KMS-11 (cell line): ENCODE results near the gene TMEM80.
"Not testable (repeated sequence)": the region's sequence is repeated elsewhere in the genome, so short reads cannot be mapped to it uniquely, and the experiment has no call there.

Experiments
- H2AFZ ChIP-seq: fragments of 200-600 bp; sonication (generic); 2 replicates; pipeline ENCODE4 v1.6.1; 2016; ENCODE audit warnings: antibody characterized with exemption, mixed run types, low read depth
- H3K27ac ChIP-seq: fragments of 200-600 bp; sonication (generic); 2 replicates; pipeline ENCODE4 v1.6.1; 2016; ENCODE audit warnings: mild to moderate bottlenecking, mixed run types
- H3K27me3 ChIP-seq: fragments of 200-600 bp; sonication (generic); 2 replicates; pipeline ENCODE4 v1.6.1; 2017; ENCODE audit warnings: mild to moderate bottlenecking, low read depth, mixed run types, moderate library complexity; ENCODE audit not compliant: insufficient read depth
- H3K36me3 ChIP-seq: fragments of 200-600 bp; sonication (generic); 2 replicates; pipeline ENCODE4 v1.6.1; 2017; ENCODE audit warnings: mild to moderate bottlenecking, mixed run types; ENCODE audit not compliant: insufficient read depth
- H3K4me1 ChIP-seq: fragments of 200-600 bp; sonication (generic); 2 replicates; pipeline ENCODE4 v1.6.1; 2016; ENCODE audit warnings: mild to moderate bottlenecking, low read depth, mixed run types; ENCODE audit not compliant: poor library complexity, severe bottlenecking
- H3K4me2 ChIP-seq: fragments of 200-600 bp; sonication (generic); 2 replicates; pipeline ENCODE4 v1.7.0; 2016; ENCODE audit warnings: mild to moderate bottlenecking, mixed run types
- H3K4me3 ChIP-seq: fragments of 200-600 bp; sonication (generic); IDR thresholded peaks from 2 replicates; pipeline ENCODE4 v1.6.1; 2017; ENCODE audit warnings: low read depth, low read length, mixed read lengths; ENCODE audit not compliant: insufficient read depth
- H3K79me2 ChIP-seq: fragments of 200-600 bp; sonication (generic); 2 replicates; pipeline ENCODE4 v1.6.1; 2016; ENCODE audit warnings: low read depth, mixed run types; ENCODE audit not compliant: insufficient read depth
- H3K9ac ChIP-seq: fragments of 200-600 bp; sonication (generic); 2 replicates; pipeline ENCODE4 v1.6.1; 2016; ENCODE audit warnings: mild to moderate bottlenecking, mixed run types
- H4K20me1 ChIP-seq: fragments of 200-600 bp; sonication (generic); 2 replicates; pipeline ENCODE4 v1.6.1; 2016; ENCODE audit warnings: mild to moderate bottlenecking, mixed run types; ENCODE audit not compliant: insufficient read depth
- CTCF ChIP-seq: fragments of 200-600 bp; sonication (generic); conservative IDR thresholded peaks from 2 replicates; pipeline ENCODE4 v1.6.1; 2017; ENCODE audit warnings: low read depth, mild to moderate bottlenecking, antibody characterized with exemption, low read length, moderate library complexity, mixed read lengths

The TMEM80 gene

GRCh38 chr11:689625-690024 is 6.0 kb upstream of the TMEM80 start:
- Histone ChIP-seq H3K4me2 (no peak overlapping the region), H3K27me3 (no peaks in the 10 kb centered on the region), H3K9ac (no peak overlapping the region), H3K4me3 (no peak overlapping the region), H4K20me1 (no peaks in the 10 kb centered on the region), H3K36me3 (no peaks in the 10 kb centered on the region; the same call in 1 of the 2 replicates), H2AFZ (no peak overlapping the region), H3K79me2 (peaks cover 43% of the 10 kb centered on the region), H3K4me1 (peaks cover 21% of the 10 kb centered on the region), H3K27ac (no peak overlapping the region)
- TF ChIP-seq CTCF: no peak

GRCh38 chr11:690244-690643 is 5.4 kb upstream of the TMEM80 start:
- H3K79me2 ChIP-seq: peaks cover 43% of the 10 kb centered on the region
- H3K36me3 ChIP-seq, H3K27me3 ChIP-seq, H3K4me2 ChIP-seq, H4K20me1 ChIP-seq, H2AFZ ChIP-seq, H3K9ac ChIP-seq, H3K4me3 ChIP-seq, H3K27ac ChIP-seq: not testable (repeated sequence)
- H3K4me1 ChIP-seq: peaks cover 21% of the 10 kb centered on the region

- Histone ChIP-seq H3K27ac (no peak overlapping the region), H4K20me1 (no peaks in the 10 kb centered on the region), H3K4me2 (no peak overlapping the region), H3K36me3 (no peaks in the 10 kb centered on the region; the same call in 1 of the 2 replicates), H3K9ac (no peak overlapping the region), H2AFZ (no peak overlapping the region), H3K79me2 (peaks cover 43% of the 10 kb centered on the region), H3K4me3 (no peak overlapping the region), H3K27me3 (no peaks in the 10 kb centered on the region), H3K4me1 (peaks cover 21% of the 10 kb centered on the region)
- no peak for TF ChIP-seq CTCF
These were observed 4.6 kb upstream of the TMEM80 start for GRCh38 chr11:690738-691633.

DNA sequence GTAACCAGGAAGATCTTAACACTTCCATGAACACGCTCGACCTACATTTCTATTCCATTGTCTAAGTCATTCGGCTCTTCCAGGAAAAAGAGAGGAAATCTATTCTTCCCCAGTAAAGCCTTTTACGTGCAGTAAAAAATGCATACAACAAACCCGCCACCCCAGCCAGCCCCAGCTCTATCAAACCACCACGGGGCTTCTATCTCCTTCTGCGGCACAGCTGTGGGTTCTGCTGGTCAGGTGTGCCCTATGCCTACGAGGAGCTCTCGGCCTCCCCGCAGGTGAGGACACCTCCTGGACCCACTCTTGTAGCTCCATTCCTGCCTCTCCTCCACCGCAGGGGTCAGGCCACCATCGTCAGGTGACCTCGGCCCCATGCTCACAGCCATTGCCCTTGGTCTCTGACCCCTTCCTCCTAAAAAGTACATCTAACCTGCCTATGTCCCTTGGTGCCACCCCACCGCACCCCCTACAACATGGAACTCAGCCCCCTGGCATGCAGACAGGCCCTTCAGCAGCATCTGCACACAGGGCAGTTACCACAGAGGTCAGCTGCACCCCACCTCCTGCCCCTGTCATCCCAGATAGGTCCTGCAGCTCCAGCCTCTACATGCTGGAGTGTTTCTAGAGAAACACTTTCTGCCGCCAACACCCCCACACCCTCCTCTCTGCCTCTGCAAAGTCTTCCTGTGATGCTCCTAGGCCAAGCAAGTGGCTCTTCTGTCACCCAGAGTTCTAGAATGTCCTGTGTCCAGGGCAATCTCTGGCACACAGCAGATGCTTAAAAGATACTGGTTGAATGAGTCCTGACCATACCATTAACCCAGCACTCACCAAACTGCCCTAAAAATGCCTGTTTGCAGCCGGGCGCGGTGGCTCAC is 3.7 kb upstream of the TMEM80 start:
- Histone ChIP-seq H3K79me2 (peaks cover 51% of the 10 kb centered on the region), H4K20me1 (no peaks in the 10 kb centered on the region), H3K4me2 (no peak overlapping the region), H2AFZ (no peak overlapping the region), H3K4me1 (peaks cover 25% of the 10 kb centered on the region), H3K36me3 (no peaks in the 10 kb centered on the region; the same call in 1 of the 2 replicates), H3K27me3 (no peaks in the 10 kb centered on the region), H3K9ac (no peak overlapping the region), H3K27ac (no peak overlapping the region), H3K4me3 (no peak overlapping the region)
- no peak for TF ChIP-seq CTCF
